Measurements from ENCODE around the gene RABAC1. TPM values are rescaled to one million over a fixed set of nuclear protein-coding genes. Genes with fewer than 3 reads are reported as not detected.

Gene RABAC1
- total RNA-seq, 1 experiment from 2014 or later, result 69.1 TPM

- CTCF ChIA-PET, result interaction anchor here (0.5 kb wide), 1 partner anchor 10 kb away, joined by 4 read pairs; no protein-coding TSS in a partner anchor
- BruUV-seq (replicated peaks), result no TSS peak
- POLR2A ChIA-PET, result interaction anchor here (0.6 kb wide), 1 partner anchor 1758 kb away, joined by 10 read pairs; no protein-coding TSS in a partner anchor
- no peak overlapping the region for H3K27ac ChIP-seq (ENCODE audit: low read length)
- ATAC-seq (no peak), DNase-seq (ENCODE audit: low read depth, low spot score) (no peak)
- no peak overlapping the region for H3K4me3 ChIP-seq (ENCODE audit: low read depth in 2 of 2, low read length in 2 of 2)
- H3K36me3 ChIP-seq (ENCODE audit: control insufficient read depth, insufficient read depth, low read length), result no peaks in the 10 kb centered on the region
- H3K27me3 ChIP-seq (ENCODE audit: control insufficient read depth, insufficient read depth, low read length), result no peaks in the 10 kb centered on the region
- H3K9me3 ChIP-seq (ENCODE audit: control insufficient read depth, insufficient read depth, low read depth, low read length), result no peaks in the 10 kb centered on the region
- TF ChIP-seq SIN3A (IDR thresholded peaks at IDR 0.05; ENCODE audit: borderline replicate concordance, insufficient read depth, low read depth, low read length) (no peak), CTCF (IDR thresholded peaks at IDR 0.05) (no peak), POLR2AphosphoS5 (IDR thresholded peaks at IDR 0.05; ENCODE audit: low read depth, low read length) (no peak), TCF7L2 (IDR thresholded peaks at IDR 0.05; ENCODE audit: low read depth, low read length) (no peak), REST (IDR thresholded peaks at IDR 0.05; ENCODE audit: insufficient read depth in 1 of 2, low read depth in 2 of 2, low read length in 1 of 2) (no peak)
- intact Hi-C loops (cut with micrococcal nuclease; ENCODE audit: unreplicated experiment) (no loop called here), in situ Hi-C loops (cut with HindIII; ENCODE audit: low pct_unique_long_range_greater_than_20kb, low sequenced_read_pairs) (no loop called here)
- H3K4me1 ChIP-seq (ENCODE audit: control insufficient read depth, insufficient read depth, low read length), result no peaks in the 10 kb centered on the region; the same call in 1 of the 2 replicates
Observed at GRCh38 chr19:41924151-41925145, 34.7 kb downstream of the RABAC1 start.

- BruUV-seq (replicated peaks), result no TSS peak
- Histone ChIP-seq H3K27me3 (ENCODE audit: control insufficient read depth, insufficient read depth, low read length) (no peaks in the 10 kb centered on the region), H3K9me3 (ENCODE audit: control insufficient read depth, insufficient read depth, low read depth, low read length) (no peaks in the 10 kb centered on the region), H3K36me3 (ENCODE audit: control insufficient read depth, insufficient read depth, low read length) (no peaks in the 10 kb centered on the region), H3K4me3 (ENCODE audit: low read depth in 2 of 2, low read length in 2 of 2) (no peak overlapping the region), H3K27ac (ENCODE audit: low read length) (no peak overlapping the region), H3K4me1 (ENCODE audit: control insufficient read depth, insufficient read depth, low read length) (no peaks in the 10 kb centered on the region)
- ATAC-seq (no peak), DNase-seq (ENCODE audit: low read depth, low spot score) (no peak)
- in situ Hi-C loops (cut with HindIII; ENCODE audit: low pct_unique_long_range_greater_than_20kb, low sequenced_read_pairs) (no loop called here), intact Hi-C loops (cut with micrococcal nuclease; ENCODE audit: unreplicated experiment) (no loop called here)
- CTCF ChIA-PET, result no interaction called here
- TF ChIP-seq SIN3A (IDR thresholded peaks at IDR 0.05; ENCODE audit: borderline replicate concordance, insufficient read depth, low read depth, low read length), result no peak
- no peak for TF ChIP-seq REST (IDR thresholded peaks at IDR 0.05; ENCODE audit: insufficient read depth in 1 of 2, low read depth in 2 of 2, low read length in 1 of 2)
- no peak for TF ChIP-seq TCF7L2 (IDR thresholded peaks at IDR 0.05; ENCODE audit: low read depth, low read length)
- no peak for TF ChIP-seq POLR2AphosphoS5 (IDR thresholded peaks at IDR 0.05; ENCODE audit: low read depth, low read length)
- TF ChIP-seq CTCF (IDR thresholded peaks at IDR 0.05), result no peak
- POLR2A ChIA-PET, result interaction anchor here (0.6 kb wide), 1 partner anchor 1756 kb away, joined by 10 read pairs; no protein-coding TSS in a partner anchor
Observed at GRCh38 chr19:41923045-41923788, 35.9 kb downstream of the RABAC1 start.
